ENCODE data around the gene LRRC8B. TPM values are rescaled to one million over a fixed set of nuclear protein-coding genes. Genes with fewer than 3 reads are reported as not detected.
"Not testable (repeated sequence)": the region's sequence is repeated elsewhere in the genome, so short reads cannot be mapped to it uniquely, and the experiment has no call there.

Gene LRRC8B
- total RNA-seq, result 10.3 TPM

DNA sequence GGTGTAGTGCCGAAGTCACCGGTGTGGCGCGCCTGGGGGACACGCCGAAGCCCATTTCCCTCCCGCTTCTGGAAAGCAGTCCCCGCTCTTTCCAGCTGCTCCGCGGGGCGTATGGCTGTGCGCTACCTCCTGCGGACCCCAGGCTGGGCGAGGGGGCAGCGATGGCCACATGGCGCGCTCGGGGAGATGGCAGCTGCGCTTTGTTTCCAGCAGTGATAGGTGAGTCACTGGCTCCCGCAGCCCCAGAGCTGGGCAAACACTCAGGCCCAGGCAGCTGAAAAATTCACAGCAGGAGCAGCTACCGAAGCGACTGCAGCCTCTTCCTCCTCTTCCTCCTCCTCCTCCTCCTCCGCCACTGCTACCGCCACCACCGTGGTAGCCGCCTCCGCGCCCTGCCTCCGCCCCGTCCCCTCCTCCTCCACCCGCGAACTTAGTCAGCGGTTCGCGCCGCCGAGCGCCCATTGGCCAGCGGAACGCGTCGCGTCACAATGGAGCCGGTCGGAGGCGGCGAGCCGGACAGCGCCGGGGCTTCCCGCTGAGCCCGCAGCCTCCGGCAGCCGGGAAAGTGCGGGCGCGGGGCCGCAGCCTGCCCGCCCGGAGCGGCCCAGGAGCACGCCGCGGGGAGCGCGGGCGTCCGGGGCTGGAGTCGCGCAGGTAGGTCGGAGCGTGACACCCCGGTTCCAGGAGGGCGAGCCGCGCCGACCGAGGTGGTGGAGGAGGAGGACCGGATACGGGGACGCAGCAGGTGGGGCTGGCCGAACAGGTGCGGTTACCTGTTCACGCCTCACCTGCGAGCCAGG, at the start of gene LRRC8B:
Gene LRRC8B, plus strand, starts transcription at position 461 of the 800 bp plus-strand sequence. CDS start 57,822 bp downstream, outside the sequence.
- DNase-seq, result peak; percentile 75

DNA sequence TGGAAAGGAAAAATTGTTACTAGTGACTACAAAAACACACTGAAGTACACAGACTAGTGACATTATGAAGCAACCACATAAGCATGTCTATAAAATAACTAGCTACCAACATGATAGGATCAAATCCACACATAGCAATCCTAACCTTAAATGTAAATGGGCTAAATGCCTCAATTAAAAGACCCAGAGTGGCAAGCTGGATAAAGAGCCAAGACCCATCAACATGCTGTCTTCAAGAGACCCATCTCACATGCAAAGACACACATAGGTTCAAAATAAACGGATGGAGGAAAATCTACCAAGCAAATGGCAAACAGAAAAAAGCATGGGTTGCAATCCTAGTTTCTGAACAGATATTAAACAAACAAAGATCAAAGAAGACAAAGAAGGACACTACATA, 49.4 kb upstream of the LRRC8B start:
- DNase-seq, result no peak

DNA sequence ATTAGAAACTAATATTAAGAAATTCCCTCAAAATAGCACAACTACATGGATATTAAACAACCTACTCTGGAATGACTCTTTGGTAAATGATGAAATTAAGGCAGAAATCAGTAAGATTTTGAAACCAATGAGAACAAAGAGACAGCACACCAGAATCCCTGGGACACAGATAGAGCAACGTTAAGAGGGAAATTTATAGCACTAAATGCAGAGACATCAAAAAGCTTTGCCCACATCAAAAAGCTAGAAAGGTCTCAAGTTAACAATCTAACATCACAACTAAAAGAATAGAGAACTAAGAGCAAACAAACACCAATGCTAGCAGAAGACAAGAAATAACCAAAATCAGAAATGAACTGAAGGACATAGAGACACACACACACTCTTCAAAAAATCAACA, 48.6 kb upstream of the LRRC8B start:
- no peak for DNase-seq

DNA sequence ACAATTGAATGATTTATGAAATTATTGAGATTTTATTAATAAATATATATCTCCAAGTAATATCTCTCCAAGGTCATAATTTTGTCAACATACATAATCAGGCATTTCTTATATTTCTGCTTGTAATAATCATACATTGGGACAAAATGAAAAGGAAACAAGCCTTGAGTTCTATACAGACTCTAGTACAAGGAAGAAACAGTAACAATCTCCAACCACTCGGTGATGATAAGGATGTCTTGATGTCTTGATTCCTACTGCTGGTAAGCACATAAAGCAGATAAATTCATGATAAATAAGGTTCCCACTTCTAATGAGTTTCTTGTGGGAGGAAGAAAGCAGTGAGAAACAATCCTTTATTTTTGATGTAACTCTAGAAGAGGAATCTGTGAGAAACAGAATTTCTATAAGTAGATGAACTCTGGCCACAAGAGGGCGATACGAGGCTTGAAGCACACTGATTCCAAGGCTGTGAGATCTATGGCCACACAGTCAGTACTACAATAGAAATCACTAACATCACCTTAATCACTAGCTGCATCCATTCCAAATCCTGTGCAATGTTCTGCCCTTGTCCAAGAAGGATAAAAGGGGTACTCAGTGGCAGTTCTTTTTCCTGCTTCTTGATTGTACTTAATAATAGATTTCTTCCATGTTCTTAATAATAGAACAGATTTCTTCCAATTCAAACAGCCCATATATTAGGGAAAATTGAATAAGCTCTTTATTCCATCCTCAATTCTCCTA, 41.4 kb upstream of the LRRC8B start:
- peak; percentile 43 for DNase-seq

DNA sequence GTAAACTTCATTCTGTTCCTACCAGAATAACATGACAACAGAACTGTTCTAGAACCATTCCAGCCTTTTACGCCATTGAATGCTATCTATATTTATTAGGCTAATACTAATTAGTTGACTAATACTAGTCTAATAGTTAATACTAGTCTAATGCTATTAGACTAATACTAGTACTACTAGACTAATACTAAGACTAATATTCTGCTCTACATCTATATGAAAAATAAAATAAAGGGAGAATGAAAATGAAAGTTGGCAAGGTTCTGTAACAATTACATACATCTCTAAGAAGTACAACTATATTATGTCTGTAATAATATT, 40.9 kb upstream of the LRRC8B start:
- no peak for DNase-seq

DNA sequence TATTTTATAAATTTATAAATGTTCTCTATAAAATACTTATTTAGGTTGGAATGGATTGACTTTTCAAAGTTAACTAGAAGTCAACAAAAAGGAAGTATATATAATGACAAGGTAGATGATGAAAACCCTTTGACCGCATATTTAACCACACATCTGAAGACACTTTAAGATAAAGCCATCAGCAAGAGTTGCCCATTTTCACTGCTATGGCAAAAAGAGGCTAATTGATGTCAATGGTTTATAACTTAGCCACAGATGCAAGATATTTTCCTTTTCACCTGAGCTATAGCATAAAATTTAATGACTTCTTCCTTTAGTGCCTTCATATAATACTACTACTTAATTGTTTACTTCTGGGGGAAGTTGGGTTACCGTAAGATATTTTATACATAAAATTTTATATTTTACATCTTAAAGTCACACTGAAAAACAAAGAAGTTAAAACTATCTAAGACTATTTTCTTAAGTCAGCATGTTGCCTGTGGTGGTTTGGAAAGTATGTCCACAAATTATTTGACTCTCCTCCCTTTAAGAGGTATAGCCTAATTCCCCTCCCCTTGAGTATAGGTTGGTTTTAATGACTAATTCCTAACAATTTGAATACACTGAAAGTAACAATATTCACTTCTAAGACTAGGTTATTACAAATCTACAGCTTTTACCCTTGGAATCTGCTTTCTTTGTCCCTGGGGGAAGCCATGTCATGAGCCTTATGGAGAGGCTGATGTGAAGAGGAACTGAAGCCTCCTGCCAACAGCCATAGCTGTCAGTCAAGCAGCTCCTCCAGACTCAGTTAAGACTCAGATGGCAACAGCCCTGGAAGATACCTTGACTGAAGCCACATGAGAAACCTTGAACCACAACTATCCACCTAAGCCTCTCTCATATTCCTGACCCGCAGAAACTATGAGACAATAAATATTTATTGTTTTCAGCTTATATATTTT, 40.3 kb upstream of the LRRC8B start:
- no peak for DNase-seq

DNA sequence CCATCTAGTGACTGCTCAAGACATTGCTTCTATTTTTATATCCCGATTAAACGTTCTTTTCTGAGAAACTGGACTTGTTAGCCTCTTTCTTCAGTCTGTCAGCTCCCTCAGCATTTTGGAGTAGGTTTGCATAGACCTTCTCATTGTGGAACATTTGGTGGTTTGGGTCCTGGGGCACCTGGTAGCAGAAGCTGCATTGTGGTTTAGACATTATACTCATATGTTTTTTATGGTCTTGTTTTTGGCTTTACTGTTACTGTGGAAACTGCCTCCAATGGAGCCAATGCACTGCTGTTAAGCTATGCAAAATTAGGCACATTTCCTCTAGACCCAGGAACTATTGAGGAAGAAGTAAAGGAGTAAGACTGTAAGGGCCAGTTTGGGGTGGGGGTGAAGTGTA, 36.7 kb upstream of the LRRC8B start:
- no peak for DNase-seq

DNA sequence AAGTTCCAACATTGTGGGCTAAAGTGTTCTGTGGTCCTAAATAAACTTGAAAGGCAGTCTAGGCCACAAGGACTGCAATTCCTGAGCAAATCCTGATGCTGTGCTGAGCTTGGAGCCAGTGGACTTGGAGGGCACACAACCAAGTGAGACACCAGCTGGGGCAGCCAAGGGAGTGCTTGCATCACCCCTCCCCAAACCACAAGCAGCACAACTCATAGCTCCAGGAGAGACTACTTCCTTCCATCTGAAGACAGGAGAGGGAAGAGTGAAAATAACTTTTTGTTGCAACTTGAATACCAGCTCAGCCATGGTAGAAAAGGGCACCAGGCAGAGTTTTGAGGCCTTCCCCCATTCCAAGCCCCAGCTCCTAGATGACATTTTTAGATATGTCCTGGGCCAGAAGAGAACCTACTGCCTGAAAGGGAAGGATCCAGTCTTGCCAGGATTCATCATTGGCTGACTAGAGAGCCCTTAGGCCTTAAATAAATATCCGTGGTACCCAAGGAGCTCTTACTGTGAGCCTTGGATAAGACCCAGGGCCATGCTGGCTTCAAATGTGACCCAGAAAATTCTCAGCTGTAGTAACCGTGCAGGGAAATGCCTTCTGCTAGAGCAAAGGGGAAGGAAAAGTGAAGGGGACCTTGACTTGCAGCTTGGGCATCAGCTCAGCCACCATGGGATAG, 35.4 kb upstream of the LRRC8B start:
- no peak for DNase-seq

DNA sequence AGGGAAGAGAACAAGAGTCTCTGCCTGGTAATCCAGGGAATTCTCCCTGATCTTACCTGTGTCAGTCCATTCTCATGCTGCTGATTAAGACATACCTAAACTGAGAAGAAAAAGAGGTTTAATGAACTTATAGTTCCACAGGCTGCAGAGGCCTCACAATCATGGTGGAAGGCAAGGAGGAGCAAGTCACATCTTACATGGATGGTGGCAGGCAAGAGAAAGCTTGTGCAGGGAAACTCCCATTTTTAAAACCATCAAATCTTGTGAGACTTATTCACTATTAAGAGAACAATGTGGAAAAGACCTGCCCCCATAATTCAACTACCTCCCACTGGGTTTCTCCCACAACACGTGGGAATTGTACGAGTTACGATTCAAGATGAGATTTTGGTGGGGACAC, 34.2 kb upstream of the LRRC8B start:
- DNase-seq, result no peak

DNA sequence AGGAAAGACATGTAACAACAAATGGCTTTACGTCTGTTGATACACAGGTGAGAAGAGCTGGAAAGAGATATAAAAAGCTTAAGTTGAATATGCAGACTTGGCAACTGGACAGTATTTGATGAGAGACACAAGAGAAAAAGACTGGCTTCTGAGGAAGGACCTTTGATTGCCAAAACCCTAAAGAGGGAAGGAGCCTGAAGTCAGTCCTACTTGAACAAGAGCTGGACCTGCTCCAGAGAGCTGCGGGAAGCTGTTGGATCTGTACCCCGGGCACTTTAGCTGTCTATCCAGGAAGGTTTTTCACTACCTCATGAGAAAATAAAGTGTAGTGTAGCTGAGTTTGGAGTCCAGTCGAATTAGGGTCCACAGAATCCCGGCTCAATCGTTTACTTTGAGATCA, 25.3 kb upstream of the LRRC8B start:
- no peak for DNase-seq

DNA sequence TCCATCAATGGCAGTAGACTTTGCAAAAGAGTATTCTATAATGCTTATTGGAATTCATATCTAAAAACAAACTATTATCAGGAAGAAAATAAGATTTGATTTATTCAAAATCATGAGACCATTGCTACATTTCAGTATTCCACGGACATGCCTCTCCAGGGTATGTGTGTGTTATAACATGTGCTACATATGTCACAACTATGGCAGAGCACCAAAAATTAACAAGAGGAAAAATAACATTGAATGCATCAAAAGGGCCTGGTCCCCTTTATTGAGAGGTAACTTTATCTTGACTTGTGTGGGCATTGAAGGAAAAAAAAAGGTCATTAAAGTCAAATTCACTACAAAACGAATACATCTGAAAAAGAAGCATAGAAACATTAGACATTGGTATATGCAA, 22.6 kb upstream of the LRRC8B start:
- DNase-seq, result no peak

DNA sequence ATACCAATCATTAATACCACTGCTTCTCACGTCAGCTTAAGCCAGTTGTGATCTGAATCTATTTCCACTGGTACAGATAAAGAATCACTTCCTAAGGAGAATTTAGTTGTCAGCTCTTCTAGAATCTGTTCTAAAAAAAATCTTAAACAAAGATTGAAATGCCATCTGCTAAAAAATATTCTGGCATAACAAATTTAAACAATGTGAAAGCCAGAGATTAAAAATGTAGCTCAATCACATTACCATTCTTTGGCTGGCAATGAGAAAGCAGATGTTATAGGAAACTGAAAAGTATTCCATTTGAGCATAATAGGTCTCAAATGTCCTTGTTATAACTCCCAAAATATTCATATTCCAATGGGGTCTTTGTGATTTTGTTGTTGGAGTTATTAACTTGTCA, 21.7 kb upstream of the LRRC8B start:
- DNase-seq, result no peak

DNA sequence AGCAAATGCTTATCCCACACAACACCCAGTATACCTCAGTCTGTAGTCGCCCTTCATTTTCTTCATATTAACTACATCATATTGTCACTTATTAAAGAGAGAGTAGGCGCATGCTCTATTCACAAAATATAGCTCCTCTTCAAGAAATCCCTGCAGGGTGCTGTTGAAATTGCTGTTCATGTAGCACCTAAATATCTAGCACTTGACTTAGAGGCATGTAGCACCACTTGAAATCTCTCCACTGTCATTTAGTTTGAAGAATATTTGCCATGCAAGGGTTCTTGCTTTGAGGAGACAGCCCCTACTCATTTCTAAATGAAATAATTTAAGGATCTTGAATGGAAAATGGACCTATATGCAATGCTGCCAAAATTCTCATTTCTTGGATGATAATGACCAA, 20.9 kb upstream of the LRRC8B start:
- no peak for DNase-seq

DNA sequence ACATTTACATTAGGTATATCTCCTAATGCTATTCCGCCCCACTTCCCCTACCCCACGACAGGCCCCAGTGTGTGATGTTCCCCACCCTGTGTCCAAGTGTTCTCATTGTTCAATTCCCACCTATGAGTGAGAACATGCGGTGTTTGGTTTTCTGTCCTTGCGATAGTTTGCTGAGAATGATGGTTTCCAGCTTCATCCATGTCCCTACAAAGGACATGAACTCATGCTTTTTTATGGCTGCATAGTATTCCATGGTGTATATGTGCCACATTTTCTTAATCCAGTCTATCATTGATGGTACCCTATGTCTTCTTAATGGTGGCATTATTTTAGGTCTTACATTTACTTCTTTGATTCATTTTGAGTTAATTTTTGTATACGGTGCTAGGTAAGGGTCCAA, 14.6 kb upstream of the LRRC8B start:
- DNase-seq, result not testable (repeated sequence)

DNA sequence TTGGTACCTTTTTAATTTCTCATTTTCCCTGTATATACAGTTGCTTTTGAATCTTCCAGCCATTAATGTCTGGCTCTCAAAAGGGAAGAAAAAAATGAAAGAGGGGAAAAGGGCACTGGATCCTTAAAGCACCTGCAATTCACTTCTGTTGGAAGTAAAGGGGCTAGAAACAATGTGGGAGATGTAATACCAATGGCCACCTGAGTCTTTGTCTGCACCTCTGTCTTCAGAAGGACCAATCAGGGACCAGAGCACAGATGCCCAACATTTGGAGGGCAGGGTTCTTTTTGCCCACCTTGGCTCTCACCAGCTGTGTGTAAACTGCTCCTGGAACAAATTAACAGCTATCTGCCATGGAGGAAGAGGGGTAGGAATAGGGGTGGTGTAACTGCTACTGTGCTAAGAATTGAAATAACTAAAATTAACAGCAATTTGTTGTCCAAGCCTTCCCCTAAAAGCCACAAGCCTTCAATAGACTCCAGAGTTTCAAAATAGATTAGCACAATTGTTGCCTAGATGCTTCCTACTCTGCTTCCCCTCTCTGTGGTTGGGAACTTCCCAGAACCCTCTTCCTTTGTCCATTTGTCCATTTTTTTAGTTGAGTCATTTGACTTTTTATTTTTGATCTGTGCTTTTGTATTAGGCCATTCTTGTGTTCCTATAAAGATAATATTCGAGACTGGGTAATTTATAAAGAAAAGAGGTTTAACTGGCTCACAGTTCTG, 11.5 kb upstream of the LRRC8B start:
- DNase-seq, result no peak

DNA sequence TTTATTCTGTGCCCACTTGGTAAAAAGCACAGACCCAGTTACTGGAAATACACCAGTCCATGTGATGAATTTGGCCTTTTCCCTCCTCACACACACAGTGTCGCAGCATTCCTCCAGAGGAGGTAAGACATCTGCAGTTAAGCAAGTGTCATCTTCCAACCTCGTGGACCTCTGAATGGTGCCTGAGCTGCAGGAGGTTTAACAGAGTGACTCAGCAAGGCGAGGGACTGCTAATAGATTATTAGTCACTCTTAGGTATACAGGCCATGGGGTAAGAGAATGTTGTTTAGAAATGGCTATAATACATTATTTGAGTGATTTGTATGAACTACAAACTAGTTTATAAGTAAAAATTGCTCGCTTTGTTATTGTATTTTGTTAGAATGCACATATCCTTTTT, 8.6 kb upstream of the LRRC8B start:
- DNase-seq, result no peak

DNA sequence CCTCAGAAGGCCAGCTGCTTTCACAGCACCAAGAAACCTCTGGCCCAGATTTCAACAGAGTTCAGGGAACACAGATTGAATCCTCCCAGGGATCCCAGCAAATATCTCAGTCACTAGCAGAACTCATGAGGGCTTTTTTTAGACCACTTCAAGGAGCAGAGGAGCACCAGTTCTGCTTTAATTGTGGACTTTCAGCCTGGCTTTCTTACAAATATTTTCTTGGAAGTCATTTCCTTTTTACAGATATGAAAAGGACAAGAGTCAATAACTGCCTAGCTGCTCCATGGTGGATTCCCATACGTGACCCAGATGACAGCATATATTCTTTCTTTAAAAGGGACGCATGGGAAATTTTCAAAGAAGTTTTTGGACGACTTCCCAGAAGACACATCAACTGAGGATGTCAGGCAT, 6.4 kb upstream of the LRRC8B start:
- DNase-seq, result peak; percentile 82

DNA sequence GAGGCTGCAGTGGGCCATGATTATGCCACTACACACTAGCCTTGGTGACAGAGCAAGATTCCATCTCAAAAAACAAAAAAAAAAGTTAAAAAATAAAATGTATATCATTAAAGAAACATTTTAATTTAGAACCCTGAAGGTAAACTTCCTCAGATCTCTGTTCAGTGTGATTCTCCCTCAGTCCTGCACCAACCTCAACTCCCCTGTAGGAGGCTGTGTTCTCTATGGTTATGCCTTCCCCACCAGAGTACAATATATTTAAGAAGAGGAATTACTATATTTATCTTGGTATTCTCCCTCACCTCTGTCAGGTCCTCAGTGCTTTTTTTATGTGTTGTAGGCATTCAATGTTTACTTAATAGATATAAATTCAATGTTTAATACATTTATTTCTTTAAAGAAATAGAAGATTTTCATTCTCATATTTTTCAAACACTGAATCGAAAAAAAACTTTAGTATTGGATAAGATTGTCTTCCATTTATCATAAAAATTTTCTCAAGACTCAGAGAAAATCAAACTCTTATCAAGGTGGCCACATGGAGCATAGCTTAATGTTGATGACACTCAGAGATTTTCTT, 4.8 kb upstream of the LRRC8B start:
- DNase-seq, result no peak

DNA sequence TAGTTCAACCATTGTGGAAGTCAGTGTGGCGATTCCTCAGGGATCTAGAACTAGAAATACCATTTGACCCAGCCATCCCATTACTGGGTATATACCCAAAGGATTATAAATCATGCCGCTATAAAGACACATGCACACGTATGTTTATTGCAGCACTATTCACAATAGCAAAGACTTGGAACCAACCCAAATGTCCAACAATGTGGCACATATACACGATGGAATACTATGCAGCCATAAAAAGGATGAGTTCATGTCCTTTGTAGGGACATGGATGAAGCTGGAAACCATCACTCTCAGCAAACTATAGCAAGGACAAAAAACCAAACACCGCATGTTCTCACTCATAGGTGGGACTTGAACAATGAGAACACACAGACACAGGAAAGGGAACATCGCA, 2.7 kb upstream of the LRRC8B start:
- DNase-seq, result not testable (repeated sequence)

DNA sequence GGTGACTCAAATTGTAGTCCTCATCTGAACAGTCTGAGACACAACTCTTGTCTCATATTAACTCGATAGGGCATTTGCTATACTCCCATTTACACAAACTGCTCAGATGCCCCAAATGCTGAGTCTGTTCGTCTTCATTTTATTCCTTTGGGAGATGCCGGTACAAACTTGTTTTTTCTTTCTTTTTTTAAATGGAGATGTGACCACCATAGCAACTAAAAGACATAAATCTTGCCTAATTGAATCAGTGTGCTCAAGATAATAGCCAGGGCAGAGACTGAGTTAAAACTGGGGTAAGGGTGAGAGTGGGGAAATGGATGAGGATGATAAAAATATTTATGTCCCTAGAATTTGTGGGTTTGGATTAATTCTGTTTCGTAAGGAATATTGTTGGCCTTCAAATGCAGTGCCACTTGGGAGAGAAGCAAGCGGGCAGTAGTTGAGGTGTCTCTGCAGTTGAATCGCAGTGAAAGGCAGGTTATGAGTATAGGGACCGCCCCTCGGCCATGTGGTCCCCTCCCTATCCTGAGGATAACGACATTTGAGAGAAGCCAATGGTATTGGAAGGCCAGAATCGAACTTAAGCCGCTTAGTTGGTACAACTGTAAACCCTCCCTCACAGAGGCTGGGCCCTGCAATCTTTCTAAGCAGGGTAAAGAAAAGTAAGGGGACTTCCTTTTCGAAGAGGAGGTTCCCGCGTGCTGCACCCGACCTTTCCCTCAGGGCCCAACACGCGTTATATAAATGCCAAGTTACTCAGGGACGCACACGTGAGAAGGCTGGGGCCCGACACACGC, 859 bp upstream of the LRRC8B start:
- DNase-seq, result peak; percentile 50

All from skin of body (tissue), 2 donors.